CD4-positive, CD25-positive, alpha-beta regulatory T cell (primary cell): Measurements from ENCODE around the gene PLEKHA5. TPM values are rescaled to one million over a fixed set of nuclear protein-coding genes. Genes with fewer than 3 reads are reported as not detected.

Experiments
- ATAC-seq, 2 donors: fragments of 150-1000 bp; cut with Tn5 transposase; one replicate each; pipeline ENCODE4 v1.10.0; 2021; ENCODE audit warnings: low read depth in 2 of 2, moderate number of reproducible peaks in 2 of 2, moderate library complexity in 1 of 2
- DNase-seq, 3 donors: peaks; one replicate each; pipeline versions ENCODE4 v3.0.0 to v3.0.0-alpha.2; 2012 to 2022; ENCODE audit warnings: mixed read lengths in 1 of 3
- H3K27ac ChIP-seq: one replicate; pipeline ENCODE4 v1.7.0; 2013; ENCODE audit warnings: mild to moderate bottlenecking, low read length; ENCODE audit not compliant: insufficient read depth, poor library complexity, severe bottlenecking
- H3K27me3 ChIP-seq: one replicate; pipeline ENCODE4 v1.7.0; 2013; ENCODE audit warnings: low read length; ENCODE audit not compliant: control insufficient read depth, insufficient read depth
- H3K36me3 ChIP-seq: one replicate; pipeline ENCODE4 v1.7.0; 2013; ENCODE audit warnings: mild to moderate bottlenecking, low read length, moderate library complexity; ENCODE audit not compliant: control insufficient read depth, insufficient read depth
- H3K4me1 ChIP-seq: 2 replicates; pipeline ENCODE4 v1.7.0; 2013; ENCODE audit warnings: mild to moderate bottlenecking, low read length; ENCODE audit not compliant: insufficient read depth, control insufficient read depth, poor library complexity, severe bottlenecking
- H3K4me3 ChIP-seq: one replicate; pipeline ENCODE4 v1.7.0; 2013; ENCODE audit warnings: low read depth, mild to moderate bottlenecking, low read length, moderate library complexity
- H3K9me3 ChIP-seq, 2 experiments: 1 replicate in 1 of 2; 2 replicates in 1 of 2; pipeline ENCODE4 v1.7.0; 2013; ENCODE audit warnings: low read length in 2 of 2, mild to moderate bottlenecking in 1 of 2, moderate library complexity in 1 of 2; ENCODE audit not compliant: control insufficient read depth in 2 of 2
- H3K27ac Mint-ChIP-seq, 3 donors: one replicate each; pipeline ENCODE4 v1.8.0; 2020 to 2022; ENCODE audit warnings: mild to moderate bottlenecking in 3 of 3, mixed read lengths in 3 of 3, moderate library complexity in 2 of 3
- H3K27me3 Mint-ChIP-seq: one replicate; pipeline ENCODE4 v1.8.0; 2022; ENCODE audit warnings: mild to moderate bottlenecking, mixed read lengths
- H3K36me3 Mint-ChIP-seq: one replicate; pipeline ENCODE4 v1.8.0; 2020; ENCODE audit warnings: mixed read lengths
- H3K4me1 Mint-ChIP-seq, 4 donors: one replicate each; pipeline ENCODE4 v1.8.0; 2020 to 2022; ENCODE audit warnings: mixed read lengths in 4 of 4, mild to moderate bottlenecking in 1 of 4
- H3K4me3 Mint-ChIP-seq, 4 donors: one replicate each; pipeline ENCODE4 v1.8.0; 2020 to 2022; ENCODE audit warnings: mild to moderate bottlenecking in 4 of 4, mixed read lengths in 4 of 4, moderate library complexity in 3 of 4
- H3K9me3 Mint-ChIP-seq, 7 donors: one replicate each; pipeline ENCODE4 v1.8.0; 2020 to 2022; ENCODE audit warnings: mixed read lengths in 7 of 7, mild to moderate bottlenecking in 3 of 7, moderate library complexity in 2 of 7
- polyA plus RNA-seq, 4 donors: library from polyadenylated mRNA; unstranded; fragments of 300-500 nt; fragmentation: Illumina TruSeq; gene quantifications; one replicate each; pipeline ENCODE4 v1.2.3, GENCODE V29; 2021
- total RNA-seq: library from RNA; stranded (reverse); gene quantifications from one replicate; pipeline ENCODE4 v1.2.3, GENCODE V29; 2022

Gene PLEKHA5
- total and polyA plus RNA-seq, 5 donors from 2014 or later: 1.2 to 14.7 (median 2.9) TPM

DNA sequence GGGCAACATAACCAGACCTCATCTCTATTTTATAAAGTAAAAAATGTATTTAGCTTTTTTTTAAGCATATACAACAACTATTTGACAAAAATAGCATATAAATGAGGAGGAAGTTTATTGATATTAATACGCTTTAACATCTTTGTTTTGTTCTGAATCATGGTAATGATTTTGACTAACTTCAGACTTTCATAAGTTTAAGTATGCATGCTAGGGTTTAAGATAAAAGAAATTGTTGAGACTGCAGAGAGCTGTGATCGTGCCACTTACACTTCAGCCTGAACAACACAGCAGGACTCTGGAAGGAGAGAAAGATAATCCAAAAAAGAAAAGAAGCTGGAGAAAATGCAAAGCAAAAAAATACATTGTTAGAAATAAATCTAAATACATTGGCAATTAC lies 221.8 kb downstream of the PLEKHA5 start:
- Mint-ChIP-seq H3K36me3 (no peaks in the 10 kb centered on the region), H3K9me3 (peaks cover 0 to 6% (median 0%) of the 10 kb centered on the region in 7 donors), H3K4me1 (no peaks in the 10 kb centered on the region), H3K4me3 (no peak overlapping the region), H3K27ac (peak overlapping the region in 1 of 3 donors; percentile 16), H3K27me3 (no peaks in the 10 kb centered on the region)
- Histone ChIP-seq H3K4me1 (no peaks in the 10 kb centered on the region), H3K9me3 (no peaks in the 10 kb centered on the region), H3K4me3 (no peak overlapping the region), H3K27me3 (no peaks in the 10 kb centered on the region), H3K36me3 (no peaks in the 10 kb centered on the region), H3K27ac (no peak overlapping the region)
- no peak for DNase-seq
- ATAC-seq: no peak

DNA sequence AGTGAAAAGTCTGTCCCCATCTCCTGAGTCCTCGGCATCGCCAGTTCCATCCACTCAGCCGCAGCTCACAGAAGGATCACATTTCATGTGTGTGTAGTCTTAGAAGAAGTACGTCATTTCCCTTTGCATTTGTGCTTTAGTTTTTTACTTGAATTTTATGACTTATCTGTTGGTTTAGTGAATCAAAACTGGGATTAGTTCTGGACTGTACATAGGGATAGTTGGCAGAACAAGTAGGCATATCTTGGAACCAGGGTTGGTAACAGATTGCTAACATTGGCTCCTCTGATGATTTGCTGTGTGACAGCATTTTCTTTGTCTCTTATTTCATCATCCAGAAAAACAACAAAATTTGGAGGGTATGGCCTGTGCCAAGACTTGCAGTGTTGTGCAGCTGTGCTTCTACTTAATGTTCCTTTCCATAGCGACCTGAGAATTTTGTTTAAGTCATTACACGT lies 240.2 kb downstream of the PLEKHA5 start:
- H3K27me3 ChIP-seq: no peaks in the 10 kb centered on the region
- no peak overlapping the region for H3K4me3 ChIP-seq
- Mint-ChIP-seq H3K27me3 (no peaks in the 10 kb centered on the region), H3K36me3 (no peaks in the 10 kb centered on the region), H3K4me3 (no peak overlapping the region), H3K27ac (no peak overlapping the region), H3K9me3 (peaks cover 0 to 1% (median 0%) of the 10 kb centered on the region in 7 donors), H3K4me1 (peaks cover 0 to 5% (median 0%) of the 10 kb centered on the region in 4 donors)
- no peaks in the 10 kb centered on the region for H3K4me1 ChIP-seq
- H3K27ac ChIP-seq: no peak overlapping the region
- H3K9me3 ChIP-seq: no peaks in the 10 kb centered on the region
- ATAC-seq: no peak
- DNase-seq: no peak
- no peaks in the 10 kb centered on the region for H3K36me3 ChIP-seq

DNA sequence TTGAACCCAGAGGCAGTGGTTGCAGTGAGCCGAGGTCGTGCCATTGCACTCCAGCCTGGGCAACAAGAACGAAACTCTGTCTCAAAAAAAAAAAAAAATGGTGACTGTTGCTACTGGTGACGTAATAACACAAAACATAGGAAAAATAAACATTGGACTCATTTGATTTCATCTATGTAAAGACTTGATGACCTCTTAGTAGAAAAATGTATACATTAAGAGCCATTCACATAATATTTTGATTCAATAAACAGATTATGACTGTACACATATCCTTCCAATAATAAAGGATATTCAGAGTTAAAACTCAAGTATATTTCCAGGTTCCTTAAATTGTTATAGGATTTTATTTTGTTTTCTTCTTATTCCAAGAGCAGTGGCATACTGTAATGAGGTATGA lies 244.1 kb downstream of the PLEKHA5 start:
- H3K4me1 Mint-ChIP-seq: peaks cover 0 to 4% (median 0%) of the 10 kb centered on the region in 4 donors
- no peak for ATAC-seq
- H3K27ac ChIP-seq: no peak overlapping the region
- H3K4me3 ChIP-seq: no peak overlapping the region
- no peaks in the 10 kb centered on the region for H3K36me3 ChIP-seq
- no peak overlapping the region for H3K27ac Mint-ChIP-seq
- H3K36me3 Mint-ChIP-seq: no peaks in the 10 kb centered on the region
- peaks cover 0 to 1% (median 0%) of the 10 kb centered on the region in 7 donors for H3K9me3 Mint-ChIP-seq
- H3K4me3 Mint-ChIP-seq: no peak overlapping the region
- no peak for DNase-seq
- no peaks in the 10 kb centered on the region for H3K27me3 ChIP-seq
- no peaks in the 10 kb centered on the region for H3K9me3 ChIP-seq
- H3K4me1 ChIP-seq: no peaks in the 10 kb centered on the region
- no peaks in the 10 kb centered on the region for H3K27me3 Mint-ChIP-seq

DNA sequence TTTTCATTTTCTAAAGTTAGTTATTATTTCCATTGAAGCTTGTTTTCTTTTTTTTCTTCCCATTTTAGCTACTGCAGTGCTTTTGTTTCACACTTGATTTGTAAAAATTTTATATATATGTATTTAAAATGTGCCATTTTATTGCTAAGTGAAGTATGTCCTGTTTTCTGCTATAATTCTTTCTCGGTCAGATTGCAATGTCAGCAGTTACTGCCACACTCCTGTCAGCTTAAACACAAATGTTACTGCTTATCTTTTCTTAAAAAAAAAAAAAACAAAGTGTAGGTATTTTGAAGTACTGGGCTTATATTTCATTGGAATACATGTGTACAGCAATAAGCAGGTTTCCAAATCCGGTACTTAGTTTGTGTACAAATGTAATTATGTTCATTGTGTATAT lies 246.4 kb downstream of the PLEKHA5 start:
- H3K27me3 Mint-ChIP-seq: no peaks in the 10 kb centered on the region

DNA sequence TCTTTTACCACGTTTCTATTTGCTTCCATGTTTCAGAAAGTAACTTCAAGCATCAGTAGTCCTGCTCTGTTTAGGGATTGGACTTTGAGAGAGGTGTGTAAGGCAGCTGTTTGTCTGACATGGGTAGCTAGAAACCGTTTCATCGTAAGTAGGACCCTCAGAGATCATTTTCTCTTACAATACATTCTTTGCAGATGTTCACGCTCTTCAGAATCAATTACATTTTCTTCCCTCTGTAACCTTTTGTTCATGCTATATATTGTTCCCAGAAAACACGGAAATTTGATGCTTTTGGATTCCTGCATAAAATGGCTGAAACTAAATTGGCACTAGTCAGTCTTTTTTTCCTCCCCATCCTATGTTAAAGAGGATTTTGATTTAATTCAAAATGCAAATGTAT lies 247.2 kb downstream of the PLEKHA5 start:
- no peaks in the 10 kb centered on the region for H3K27me3 ChIP-seq
- no peaks in the 10 kb centered on the region for H3K9me3 ChIP-seq
- H3K27ac ChIP-seq: no peak overlapping the region
- H3K27ac Mint-ChIP-seq: no peak overlapping the region
- no peaks in the 10 kb centered on the region for H3K36me3 ChIP-seq
- no peaks in the 10 kb centered on the region for H3K36me3 Mint-ChIP-seq
- DNase-seq: no peak
- H3K4me3 Mint-ChIP-seq: no peak overlapping the region
- H3K9me3 Mint-ChIP-seq: no peaks in the 10 kb centered on the region
- H3K4me3 ChIP-seq: no peak overlapping the region
- H3K4me1 ChIP-seq: no peaks in the 10 kb centered on the region
- no peak for ATAC-seq
- no peaks in the 10 kb centered on the region for H3K27me3 Mint-ChIP-seq
- peaks cover 0 to 4% (median 0%) of the 10 kb centered on the region in 4 donors for H3K4me1 Mint-ChIP-seq

More for the DNA sequence above, 246.4 kb downstream of the PLEKHA5 start:
- no peaks in the 10 kb centered on the region for H3K9me3 ChIP-seq
- Mint-ChIP-seq H3K27ac (no peak overlapping the region), H3K4me3 (no peak overlapping the region), H3K36me3 (no peaks in the 10 kb centered on the region), H3K4me1 (peaks cover 0 to 4% (median 0%) of the 10 kb centered on the region in 4 donors), H3K9me3 (no peaks in the 10 kb centered on the region)
- no peaks in the 10 kb centered on the region for H3K4me1 ChIP-seq
- no peak overlapping the region for H3K27ac ChIP-seq
- no peaks in the 10 kb centered on the region for H3K27me3 ChIP-seq
- H3K36me3 ChIP-seq: no peaks in the 10 kb centered on the region
- ATAC-seq (no peak), DNase-seq (no peak)
- H3K4me3 ChIP-seq: no peak overlapping the region

DNA sequence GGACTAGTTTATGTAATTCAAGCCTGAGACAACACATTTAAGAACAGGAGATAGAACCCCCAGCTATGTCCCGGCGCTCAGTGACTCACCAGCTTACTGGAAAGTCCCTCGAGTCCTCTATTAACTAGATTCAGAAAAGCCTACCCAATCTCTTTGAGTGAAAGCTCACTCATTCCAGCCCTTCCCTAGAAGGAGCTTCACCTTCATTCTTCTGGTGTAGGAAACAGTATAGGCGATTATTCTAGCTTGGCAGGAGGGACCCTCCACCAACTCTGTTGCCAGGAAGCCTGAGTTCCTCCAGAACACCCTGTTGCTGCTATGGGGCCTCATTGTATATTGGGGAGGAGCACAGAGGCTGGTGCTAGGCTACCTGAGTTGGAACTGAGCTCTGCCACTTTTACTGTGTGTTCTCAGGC lies 252.6 kb downstream of the PLEKHA5 start:
- ATAC-seq (no peak), DNase-seq (peak in 1 of 3 donors; percentile 38)
- no peaks in the 10 kb centered on the region for H3K27me3 Mint-ChIP-seq

DNA sequence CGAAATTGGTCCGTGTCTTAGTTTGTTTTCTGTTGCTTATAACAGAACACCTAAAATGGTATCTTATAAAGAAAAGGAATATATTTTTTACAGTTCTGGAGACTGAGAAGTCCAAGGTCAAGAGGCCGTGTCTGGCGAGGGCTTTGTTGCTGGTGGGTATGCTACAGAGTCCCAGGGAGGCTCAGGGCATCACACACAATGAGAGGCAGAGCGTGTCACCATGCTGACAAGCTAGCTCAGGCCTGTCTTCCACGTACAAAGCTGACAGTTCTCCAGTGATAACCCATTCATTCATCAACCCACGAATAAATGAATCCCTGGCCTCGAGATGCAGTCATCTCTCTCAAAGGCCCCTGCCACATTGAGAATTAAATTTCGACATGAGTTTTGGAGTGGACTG lies 253.0 kb downstream of the PLEKHA5 start:
- Mint-ChIP-seq H3K9me3 (no peaks in the 10 kb centered on the region), H3K27ac (no peak overlapping the region), H3K36me3 (no peaks in the 10 kb centered on the region), H3K27me3 (no peaks in the 10 kb centered on the region), H3K4me1 (no peaks in the 10 kb centered on the region), H3K4me3 (no peak overlapping the region)
- no peak overlapping the region for H3K27ac ChIP-seq
- H3K4me3 ChIP-seq: no peak overlapping the region
- H3K27me3 ChIP-seq: no peaks in the 10 kb centered on the region
- H3K4me1 ChIP-seq: no peaks in the 10 kb centered on the region
- no peak for ATAC-seq
- no peaks in the 10 kb centered on the region for H3K36me3 ChIP-seq
- no peaks in the 10 kb centered on the region for H3K9me3 ChIP-seq
- DNase-seq: no peak

More for the DNA sequence above, 252.6 kb downstream of the PLEKHA5 start:
- Histone ChIP-seq H3K27me3 (no peaks in the 10 kb centered on the region), H3K27ac (no peak overlapping the region), H3K36me3 (no peaks in the 10 kb centered on the region), H3K4me3 (no peak overlapping the region), H3K9me3 (no peaks in the 10 kb centered on the region), H3K4me1 (no peaks in the 10 kb centered on the region)
- H3K4me1 Mint-ChIP-seq: no peaks in the 10 kb centered on the region
- H3K9me3 Mint-ChIP-seq: no peaks in the 10 kb centered on the region
- H3K27ac Mint-ChIP-seq: no peak overlapping the region
- no peak overlapping the region for H3K4me3 Mint-ChIP-seq
- H3K36me3 Mint-ChIP-seq: no peaks in the 10 kb centered on the region

DNA sequence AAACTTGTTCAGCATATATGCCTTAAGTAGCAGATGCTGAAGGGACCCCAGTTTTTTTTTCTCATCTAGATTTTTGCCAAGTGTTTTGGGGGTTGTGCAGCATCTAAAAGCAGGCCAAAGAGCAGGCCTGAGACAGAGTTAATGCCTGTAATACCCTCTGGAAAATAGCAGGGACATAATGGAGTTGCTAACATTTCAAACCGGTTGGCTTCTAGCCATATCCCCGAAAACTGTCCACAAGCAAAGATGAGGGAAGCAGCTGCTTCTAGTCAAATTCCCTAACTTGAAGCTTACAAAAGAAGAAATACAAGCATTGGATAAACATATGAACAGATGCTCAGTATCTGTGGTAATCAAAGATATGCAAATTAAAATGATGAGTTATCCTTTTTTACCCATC lies 257.6 kb downstream of the PLEKHA5 start:
- Mint-ChIP-seq H3K4me1 (no peaks in the 10 kb centered on the region), H3K27ac (no peak overlapping the region), H3K27me3 (peaks cover 5% of the 10 kb centered on the region), H3K36me3 (no peaks in the 10 kb centered on the region), H3K9me3 (no peaks in the 10 kb centered on the region), H3K4me3 (no peak overlapping the region)
- Histone ChIP-seq H3K4me1 (no peaks in the 10 kb centered on the region), H3K27ac (no peak overlapping the region), H3K36me3 (no peaks in the 10 kb centered on the region), H3K4me3 (no peak overlapping the region), H3K9me3 (no peaks in the 10 kb centered on the region), H3K27me3 (no peaks in the 10 kb centered on the region)
- DNase-seq (no peak), ATAC-seq (no peak)
